HG03135 (cell line): ENCODE results near the gene FAM90A26.
"Not testable (repeated sequence)": the region's sequence is repeated elsewhere in the genome, so short reads cannot be mapped to it uniquely, and the experiment has no call there.

Experiments used
- ATAC-seq: cut with Tn5 transposase; IDR thresholded peaks from one replicate; pipeline ENCODE4 v1.9.1; 2021; ENCODE audit warnings: mild to moderate bottlenecking, moderate library complexity; ENCODE audit not compliant: unreplicated experiment

FAM90A26 gene, protein sequence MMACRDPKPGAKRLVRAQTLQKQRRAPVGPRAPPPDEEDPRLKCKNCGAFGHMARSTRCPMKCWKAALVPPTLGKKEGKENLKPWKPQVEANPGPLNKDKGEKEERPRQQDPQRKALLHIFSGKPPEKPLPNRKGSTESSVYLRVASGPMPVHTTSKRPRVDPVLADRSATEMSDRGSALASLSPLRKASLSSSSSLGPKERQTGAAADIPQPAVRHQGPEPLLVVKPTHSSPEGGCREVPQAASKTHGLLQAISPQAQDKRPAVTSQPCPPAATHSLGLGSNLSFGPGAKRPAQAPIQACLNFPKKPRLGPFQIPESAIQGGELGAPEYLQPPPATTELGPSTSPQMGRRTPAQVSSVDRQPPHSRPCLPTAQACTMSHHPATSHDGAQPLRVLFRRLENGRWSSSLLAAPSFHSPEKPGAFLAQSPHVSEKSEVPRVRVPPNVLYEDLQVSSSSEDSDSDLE

DNA sequence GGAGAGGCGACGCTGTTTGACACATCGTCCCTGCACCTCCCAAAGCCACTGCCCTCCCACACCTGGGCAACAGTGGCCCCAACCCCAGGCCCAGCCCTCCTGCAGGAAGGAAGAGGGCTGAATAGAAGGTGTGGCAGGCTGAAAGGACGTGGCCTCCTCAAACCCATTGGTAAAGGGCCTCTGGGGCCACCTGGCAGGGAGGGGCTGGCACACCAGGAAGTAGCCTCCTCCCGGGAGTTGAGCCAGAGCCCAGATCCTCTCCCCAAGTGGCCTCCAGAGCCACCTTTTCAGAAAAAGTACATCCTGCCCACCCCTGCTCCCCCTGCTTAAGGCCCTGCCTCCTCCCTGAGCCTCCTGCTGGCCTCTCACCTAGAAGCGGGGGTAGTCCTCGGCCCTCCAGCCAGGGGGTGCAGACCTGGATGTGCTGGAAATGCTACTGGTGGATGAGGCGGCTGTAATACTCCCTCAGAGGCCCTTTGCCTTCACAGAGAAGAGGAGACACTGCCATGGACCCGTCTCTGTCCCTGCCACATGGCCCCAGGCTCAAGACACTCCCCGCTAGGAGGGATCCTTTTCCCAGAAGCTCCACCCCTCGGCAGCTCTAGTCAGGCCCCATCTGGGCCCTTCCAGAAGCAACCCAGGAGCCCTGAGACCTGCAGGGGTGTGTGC lies at the start of gene FAM90A26:
Gene FAM90A26 (plus strand): TSS at position 619 of the 669 bp plus-strand sequence. CDS start 2,764 bp downstream, outside the sequence.
- not testable (repeated sequence) for ATAC-seq

DNA sequence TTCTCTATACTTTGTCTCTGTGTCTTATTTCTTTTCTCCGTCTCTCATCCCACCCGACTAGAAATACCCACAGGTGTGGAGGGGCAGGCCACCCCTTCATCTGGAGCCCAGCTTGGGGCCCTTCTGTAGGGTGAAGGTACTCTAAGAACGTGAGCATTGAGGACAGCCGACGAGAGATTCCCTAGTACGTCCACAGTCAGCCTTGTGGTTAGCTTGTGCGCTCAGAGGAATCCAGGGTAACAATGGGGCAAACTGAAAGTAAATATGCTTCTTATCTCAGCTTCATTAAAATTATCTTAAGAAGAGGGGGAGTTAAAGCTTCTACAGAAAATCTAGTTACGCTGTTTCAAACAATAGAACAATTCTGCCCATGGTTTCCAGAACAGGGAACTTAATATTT lies 47.5 kb upstream of the FAM90A26 start:
- not testable (repeated sequence) for ATAC-seq

DNA sequence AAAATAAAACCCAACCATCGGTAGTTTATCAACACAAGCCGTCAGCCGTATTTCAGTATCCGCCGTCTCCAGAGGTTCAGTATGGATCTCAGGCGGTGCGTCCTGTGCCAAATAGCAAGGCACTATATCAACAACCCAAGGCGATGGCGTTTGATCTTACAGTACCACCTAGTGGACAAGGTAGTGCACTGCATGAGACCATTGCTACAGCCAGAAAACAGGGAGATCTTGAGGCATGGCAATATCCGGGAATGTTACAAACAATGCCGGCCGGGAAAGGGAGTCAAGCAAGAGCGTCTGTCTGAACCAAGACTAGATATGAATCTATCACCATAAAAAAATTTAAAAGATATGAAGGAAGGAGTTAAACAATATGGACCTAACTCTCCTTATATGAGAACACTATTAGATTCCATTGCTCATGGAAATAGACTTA lies 46.6 kb upstream of the FAM90A26 start:
- ATAC-seq: not testable (repeated sequence)

DNA sequence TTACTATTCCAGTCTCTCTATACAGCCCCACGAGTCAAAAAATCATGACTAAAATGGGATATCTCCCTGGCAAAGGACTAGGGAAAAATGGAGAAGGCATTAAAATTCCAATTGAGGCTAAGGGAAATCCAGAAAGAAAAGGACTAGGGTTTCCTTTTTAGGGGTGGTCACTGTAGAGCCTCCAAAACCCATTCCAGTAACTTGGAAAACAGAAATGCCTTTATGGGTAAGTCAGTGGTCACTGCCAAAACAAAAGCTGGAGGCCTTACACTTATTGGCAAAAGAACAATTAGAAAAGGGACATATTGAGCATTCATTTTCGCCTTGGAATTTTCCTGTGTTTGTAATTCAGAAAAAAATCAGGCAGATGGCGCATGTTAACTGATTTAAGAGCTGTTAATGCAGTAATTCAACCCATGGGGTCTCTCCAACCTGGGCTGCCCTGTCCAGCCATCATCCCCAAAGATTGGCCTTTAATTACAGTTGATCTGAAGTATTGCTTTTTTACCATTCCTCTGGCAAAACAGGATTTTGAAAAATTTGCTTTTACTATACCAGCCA lies 44.5 kb upstream of the FAM90A26 start:
- not testable (repeated sequence) for ATAC-seq

DNA sequence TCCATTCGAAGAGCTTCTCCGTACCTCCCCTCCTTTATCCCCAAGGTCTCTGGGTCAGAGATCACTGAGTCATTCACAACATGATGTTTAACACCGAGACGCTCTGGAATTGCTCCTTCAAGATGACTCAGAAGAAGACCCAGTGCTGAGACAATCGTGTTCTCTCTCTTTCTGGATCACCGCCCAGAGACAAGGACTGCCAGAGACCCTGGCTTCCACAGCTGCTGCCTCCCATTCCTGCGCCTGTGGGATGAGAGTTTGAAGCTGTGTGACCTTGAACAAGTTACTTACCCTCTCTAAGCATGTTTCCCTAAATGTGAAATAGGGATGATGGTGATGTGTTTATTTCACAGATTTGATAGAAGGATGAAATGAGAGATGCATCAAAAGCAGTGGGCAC lies 38.8 kb upstream of the FAM90A26 start:
- not testable (repeated sequence) for ATAC-seq

DNA sequence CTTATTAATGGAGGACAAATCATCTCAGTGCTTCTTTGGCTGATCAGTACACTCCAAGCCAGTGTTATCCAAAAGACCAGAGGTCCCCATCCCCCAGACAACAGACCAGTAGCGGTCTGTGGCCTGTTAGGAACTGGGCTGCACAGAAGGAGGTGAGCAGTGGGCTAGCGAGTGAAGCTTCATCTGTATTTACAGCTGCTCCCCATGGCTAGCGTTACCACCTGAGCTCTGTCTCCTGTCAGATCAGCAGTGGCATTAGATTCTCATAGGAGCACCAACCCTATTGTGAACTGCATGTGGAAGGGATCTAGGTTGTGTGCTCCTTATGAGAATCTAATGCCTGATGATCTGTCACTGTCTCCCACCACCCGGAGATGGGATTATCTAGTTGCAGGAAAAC lies 37.4 kb upstream of the FAM90A26 start:
- ATAC-seq: not testable (repeated sequence)

DNA sequence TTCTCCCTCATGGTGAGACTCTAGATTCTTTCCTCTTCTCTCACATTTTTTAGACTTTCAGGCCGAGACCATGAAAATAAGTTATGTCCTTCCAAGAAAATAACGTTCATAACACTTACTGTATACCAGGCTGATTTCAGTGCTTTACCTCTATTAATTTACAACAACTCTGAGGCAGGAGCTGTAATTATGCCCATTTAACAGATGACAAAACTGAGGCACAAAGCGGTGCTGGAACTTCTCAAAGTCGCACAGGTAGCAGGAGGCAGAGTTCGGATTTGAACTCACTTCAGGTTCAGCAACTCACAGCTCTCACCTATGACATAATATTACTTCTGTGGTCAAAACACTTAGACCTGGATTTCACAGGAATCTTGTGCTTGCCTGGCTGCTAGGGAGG lies 36.2 kb upstream of the FAM90A26 start:
- not testable (repeated sequence) for ATAC-seq

DNA sequence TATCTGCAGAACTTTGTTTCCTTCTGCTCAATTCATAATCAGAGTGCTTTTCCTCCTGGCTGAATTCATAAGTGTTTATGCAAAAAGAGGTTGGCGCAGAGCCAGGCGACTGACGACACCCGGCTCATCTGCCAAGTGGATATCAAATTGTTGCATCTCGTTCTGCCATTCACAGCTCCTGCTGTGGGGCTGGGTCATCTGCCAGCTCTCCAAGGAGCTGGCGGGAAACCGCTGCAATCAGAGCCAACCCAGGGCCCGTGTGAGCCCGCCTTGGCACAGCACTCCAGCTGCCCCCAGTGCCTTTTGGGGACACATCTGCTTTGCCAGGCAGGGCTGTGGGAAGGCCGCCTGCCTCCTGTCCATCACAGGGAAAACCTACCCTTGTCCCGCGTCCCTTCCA lies 35.7 kb upstream of the FAM90A26 start:
- not testable (repeated sequence) for ATAC-seq

DNA sequence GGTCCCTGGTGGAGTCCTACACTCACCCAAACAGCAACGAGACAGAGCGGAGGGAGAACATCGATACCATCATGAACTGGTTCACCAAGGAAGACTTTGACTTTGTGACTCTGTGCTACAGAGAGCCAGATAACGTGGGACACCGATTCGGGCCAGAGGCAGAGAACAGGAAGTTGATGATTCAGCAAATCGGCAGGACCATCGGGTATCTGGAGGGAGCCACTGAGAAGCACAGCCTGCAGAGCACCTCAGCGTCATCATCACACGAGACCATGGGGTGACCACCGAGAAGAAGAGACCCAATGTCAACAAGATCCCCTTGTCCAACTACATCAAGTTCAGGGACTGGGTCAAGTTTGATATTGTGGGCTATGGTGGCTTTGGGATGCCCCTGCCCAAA lies 29.2 kb upstream of the FAM90A26 start:
- not testable (repeated sequence) for ATAC-seq

DNA sequence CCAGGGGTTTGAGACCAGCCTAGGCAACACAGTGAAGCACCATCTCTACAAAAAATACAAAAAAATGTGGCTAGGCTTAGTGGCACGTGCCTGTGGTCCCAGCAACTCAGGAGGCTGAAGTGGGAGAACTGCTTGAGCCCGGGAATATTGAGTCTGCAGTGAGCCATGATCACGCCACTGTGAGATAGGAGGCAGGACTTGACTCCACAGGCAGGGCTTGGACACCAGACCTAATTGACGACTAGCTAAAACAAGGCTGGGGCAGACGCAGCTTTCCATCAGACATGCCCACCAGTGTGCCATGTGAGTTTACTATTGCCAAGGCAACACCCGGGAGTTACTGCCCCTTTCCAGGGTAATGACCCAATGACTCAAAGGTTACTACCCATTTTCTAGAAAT lies 27.4 kb upstream of the FAM90A26 start:
- not testable (repeated sequence) for ATAC-seq

DNA sequence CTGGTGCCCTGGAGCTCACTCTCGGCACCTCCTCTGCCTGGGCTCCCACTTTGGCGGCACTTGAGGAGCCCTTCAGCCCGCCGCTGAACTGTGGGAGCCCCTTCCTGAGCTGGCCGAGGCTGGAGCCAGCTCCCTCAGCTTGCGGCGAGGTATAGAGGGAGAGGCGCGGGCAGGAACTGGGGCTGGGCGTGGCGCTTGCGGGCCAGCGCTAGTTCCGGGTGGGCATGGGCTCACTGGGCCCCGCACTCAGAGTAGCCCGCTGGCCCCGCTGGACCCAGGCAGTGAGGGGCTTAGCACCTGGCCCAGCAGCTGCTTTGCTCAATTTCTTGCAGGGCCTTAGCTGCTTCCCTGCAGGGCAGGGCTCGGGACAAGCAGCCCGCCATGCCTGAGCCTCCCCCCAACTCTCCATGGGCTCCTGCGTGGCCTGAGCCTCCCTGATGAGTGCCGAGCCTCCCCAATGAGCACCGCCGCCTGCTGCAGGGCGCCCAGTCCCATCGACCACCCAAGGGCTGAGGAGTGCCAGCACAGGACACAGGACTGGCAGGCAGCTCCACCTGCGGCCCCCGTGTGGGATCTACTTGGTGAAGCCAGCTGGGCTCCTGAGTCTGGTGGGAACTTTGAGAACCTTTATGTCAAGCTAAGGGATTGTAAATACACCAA lies 26.7 kb upstream of the FAM90A26 start:
- no peak for ATAC-seq

DNA sequence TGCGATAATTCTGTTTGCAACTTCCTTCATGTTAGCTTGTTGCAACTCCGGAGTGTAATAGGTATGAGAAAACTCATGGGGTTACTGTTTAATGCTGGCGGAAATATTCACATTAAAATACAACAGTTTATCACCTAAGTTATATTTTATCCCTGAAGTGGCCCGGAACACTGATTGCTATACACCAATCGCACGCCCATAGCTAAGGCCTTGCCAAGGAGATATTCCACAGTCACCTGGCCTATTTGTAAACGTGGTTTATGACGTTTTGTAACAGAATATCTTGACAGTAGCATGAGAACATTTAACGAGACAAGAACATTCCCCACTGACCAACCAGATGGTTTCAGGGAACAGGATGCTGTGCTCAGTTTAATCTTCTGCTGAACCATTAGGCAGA lies 23.2 kb upstream of the FAM90A26 start:
- no peak for ATAC-seq

DNA sequence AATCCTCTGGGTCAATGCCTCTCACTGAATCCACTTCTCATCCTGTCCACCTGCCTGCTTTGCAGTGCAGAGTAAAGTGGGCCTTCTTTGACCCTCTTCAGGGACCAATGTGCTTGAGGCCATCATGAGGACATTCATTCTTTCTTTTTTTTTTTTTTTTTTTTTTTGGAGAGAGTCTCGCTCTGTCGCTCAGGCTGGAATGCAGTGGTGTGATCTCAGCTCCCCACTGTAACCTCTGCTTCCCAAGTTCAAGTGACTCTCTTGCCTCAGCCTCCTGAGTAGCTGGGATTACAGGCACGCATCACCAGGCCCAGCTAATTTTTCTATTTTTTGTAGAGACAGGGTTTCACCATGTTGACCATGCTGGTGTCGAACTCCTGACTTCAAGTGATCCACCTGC lies 22.8 kb upstream of the FAM90A26 start:
- not testable (repeated sequence) for ATAC-seq

DNA sequence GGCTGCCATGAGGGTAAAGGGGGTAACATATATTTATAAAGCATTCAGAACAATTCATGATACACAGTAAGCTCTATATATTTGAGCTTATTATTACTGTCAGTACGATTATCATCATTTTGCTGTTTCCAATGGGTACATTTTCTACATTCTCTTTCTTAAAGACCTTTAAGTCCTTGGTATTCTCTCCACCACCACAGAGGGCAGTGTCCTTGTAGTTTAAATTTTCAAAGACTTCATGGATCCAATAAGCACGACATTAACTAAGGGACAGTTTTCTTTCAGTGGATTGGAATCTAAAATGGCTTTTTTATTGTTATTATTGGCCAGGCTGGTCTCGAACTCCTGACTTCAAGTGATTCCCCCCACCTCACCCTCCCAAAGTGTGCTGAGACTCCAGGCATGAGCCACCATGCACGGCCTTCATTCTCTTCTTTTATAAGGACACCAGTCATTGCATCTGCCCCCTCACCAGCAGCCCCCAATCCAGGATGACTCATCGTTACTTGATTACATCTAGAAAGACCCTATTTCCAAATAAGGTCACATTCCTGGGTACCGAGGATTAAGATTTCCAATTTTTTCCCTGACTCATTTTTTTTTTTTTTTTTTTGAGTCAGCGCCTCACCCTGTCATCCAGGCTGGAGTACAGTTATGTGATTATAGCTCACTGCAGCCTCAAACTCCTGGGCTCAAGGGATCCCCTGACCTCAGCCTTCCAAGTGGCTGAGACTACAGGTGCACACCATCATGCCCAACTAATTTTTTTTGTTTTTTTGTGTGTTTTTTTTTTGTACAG lies 21.4 kb upstream of the FAM90A26 start:
- not testable (repeated sequence) for ATAC-seq

DNA sequence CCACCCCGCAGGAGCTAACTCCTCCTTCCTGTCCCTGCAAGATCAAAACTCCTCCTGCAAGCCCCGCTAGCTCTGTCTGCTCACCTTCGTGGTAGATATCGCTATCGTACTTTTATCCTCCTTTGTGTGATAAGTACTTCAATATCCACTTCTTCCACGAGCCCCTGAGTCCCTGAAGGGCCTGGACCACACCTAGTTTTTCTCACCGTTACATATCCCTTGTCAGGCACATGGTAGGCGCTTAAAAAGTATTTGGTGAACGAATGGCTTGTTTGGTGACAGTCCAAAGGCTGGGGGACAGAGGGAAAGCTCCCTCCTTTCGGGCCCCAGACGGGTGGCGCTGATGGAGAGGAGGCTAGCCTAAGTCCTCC lies 18.4 kb upstream of the FAM90A26 start:
- ATAC-seq: not testable (repeated sequence)

DNA sequence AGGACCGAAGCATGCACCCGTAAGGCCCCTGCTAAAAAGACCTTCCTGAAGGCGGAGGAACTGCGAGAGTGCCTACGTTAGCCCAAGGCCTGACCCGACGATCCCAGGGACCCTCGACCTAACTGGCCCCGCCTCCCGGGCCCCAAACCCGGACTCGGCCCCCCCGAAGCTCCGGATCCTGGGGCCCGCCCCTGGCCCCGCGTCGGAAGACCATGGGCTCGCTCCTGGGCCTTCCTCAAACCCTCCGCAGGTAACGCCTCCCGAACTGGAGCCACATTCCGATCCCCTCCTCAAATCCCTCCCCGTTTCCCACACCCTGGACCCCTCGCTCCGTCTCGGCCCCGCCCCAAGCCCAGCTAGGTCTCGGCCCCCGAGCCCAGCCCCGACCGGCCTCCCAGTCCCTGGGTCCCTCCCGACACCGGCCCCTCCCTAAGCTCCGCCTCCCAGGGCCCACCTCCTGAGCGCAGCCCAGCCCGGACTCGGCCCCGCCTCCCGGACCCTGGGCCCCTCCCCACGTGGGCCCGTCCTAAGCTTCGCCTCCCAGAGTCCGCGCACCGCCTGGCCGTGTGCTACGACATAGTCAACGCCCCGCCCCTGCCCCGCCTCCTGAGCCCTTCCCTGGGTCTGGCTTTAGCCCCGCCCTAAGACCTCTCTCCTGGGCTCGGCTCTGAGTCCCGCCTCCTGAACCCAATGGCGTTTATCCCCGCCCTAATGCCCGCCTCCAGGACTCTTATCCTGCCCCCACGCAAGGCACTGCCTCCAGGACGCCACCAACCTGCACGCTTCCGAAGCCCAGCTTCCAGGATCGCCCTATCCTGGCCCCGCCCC lies 17.8 kb upstream of the FAM90A26 start:
- ATAC-seq: not testable (repeated sequence)

DNA sequence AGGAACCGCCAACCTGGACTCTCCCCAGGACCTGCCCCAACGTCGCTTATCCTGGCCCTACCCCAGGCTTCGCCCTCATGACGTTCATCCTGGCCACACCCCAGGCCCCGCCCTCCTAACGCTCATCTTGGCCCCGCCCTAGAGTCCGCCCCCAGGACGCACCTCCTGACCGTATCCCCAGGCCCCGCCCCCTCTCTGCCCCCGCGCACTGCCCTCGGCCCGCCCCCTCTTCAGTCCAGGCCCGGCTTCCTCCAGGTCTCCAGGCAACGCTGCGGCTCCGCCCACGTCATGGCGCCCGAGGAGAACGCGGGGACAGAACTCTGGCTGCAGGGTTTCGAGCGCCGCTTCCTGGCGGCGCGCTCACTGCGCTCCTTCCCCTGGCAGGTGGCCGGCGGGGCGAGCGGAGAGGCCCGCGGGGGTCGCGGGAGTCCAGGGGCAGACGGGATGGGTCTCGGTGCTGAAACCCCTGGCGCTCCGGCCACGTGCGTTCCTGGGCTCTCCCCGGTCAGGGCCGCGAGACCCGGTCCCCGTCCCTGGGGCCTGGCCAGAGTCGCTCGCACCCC lies 17.1 kb upstream of the FAM90A26 start:
- ATAC-seq: not testable (repeated sequence)

DNA sequence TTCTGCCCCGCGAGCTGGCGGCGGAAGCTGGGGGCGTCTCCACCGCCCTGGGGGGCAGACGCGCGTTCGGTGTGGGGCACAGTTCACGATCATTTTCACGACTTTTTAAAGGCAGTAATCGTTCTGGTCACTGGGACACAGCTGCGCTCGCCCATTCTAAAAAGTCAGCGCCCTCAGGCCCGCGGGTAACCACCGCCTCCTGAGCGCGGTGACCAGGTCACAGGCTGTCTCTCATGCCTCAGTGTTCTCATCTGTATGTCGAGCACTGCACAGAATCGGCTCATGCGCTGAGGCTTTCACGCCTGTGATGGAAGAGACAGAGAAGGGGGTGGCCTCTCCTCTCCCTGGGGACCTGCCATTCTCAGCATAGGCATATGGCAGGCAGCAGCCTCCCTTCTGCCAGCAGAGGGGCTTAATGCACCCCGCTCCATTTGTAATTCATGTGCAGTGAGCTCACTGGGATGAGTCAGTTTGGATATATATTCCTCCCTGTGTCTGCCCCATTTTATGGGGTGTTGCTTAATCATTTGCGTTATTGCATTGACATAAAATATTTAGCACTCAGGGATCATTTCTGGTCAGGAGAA lies 16.5 kb upstream of the FAM90A26 start:
- not testable (repeated sequence) for ATAC-seq
